GM12891 (cell line): ENCODE data around the gene RER1.

Source experiments
- DNase-seq: peaks from one replicate; pipeline ENCODE4 v3.0.0; 2011; ENCODE audit warnings: low spot score; ENCODE audit not compliant: insufficient read length
- FAIRE-seq: peaks from 2 replicates; lab custom pipeline; 2011; peaks lifted over from hg19 to GRCh38; lab: Jason Lieb, UNC
- PAX5 ChIP-seq: IDR thresholded peaks from 2 replicates; pipeline ENCODE4 v1.6.1; 2011; ENCODE audit warnings: low read length, moderate library complexity, mild to moderate bottlenecking; ENCODE audit not compliant: insufficient read depth, severe bottlenecking
- POLR2A ChIP-seq: IDR thresholded peaks from 2 replicates; pipeline ENCODE4 v1.6.1; 2011; ENCODE audit warnings: low read depth, low read length, control low read depth
- POLR2AphosphoS5 ChIP-seq: IDR thresholded peaks from 2 replicates; pipeline ENCODE4 v1.6.1; 2011; ENCODE audit warnings: low read depth, low read length, control low read depth
- POU2F2 ChIP-seq: IDR thresholded peaks from 2 replicates; pipeline ENCODE4 v1.6.1; 2011; ENCODE audit warnings: low read depth, mild to moderate bottlenecking, control low read depth, low read length, moderate library complexity
- SPI1 ChIP-seq: IDR thresholded peaks from 2 replicates; pipeline ENCODE4 v1.6.1; 2011; ENCODE audit warnings: low read depth, low read length, control low read depth
- TAF1 ChIP-seq: IDR thresholded peaks from 2 replicates; pipeline ENCODE4 v1.6.1; 2011; ENCODE audit warnings: low read depth, low read length, control low read depth

RER1 gene

GRCh38 chr1:2358651-2359640, 32.7 kb upstream of the RER1 start:
- no peak for DNase-seq
- FAIRE-seq, result no peak
- TF ChIP-seq POLR2AphosphoS5 (no peak), POU2F2 (no peak), SPI1 (no peak), TAF1 (no peak), POLR2A (no peak), PAX5 (no peak)

- TF ChIP-seq PAX5 (no peak), POLR2AphosphoS5 (no peak), TAF1 (no peak), SPI1 (no peak), POLR2A (no peak), POU2F2 (no peak)
- DNase-seq (no peak), FAIRE-seq (no peak)
Measured at GRCh38 chr1:2360588-2361364, 30.9 kb upstream of the RER1 start.

- no peak for FAIRE-seq
- TF ChIP-seq POU2F2 (no peak), POLR2AphosphoS5 (no peak), TAF1 (no peak), POLR2A (no peak), PAX5 (no peak), SPI1 (no peak)
- no peak for DNase-seq
Measured at GRCh38 chr1:2363847-2364513, 27.7 kb upstream of the RER1 start.

- FAIRE-seq, result no peak
- no peak for DNase-seq
- TF ChIP-seq SPI1, result no peak
- TF ChIP-seq POU2F2, result no peak
- no peak for TF ChIP-seq POLR2AphosphoS5
- TF ChIP-seq PAX5, result no peak
- TF ChIP-seq POLR2A, result no peak
- TF ChIP-seq TAF1, result no peak
Measured at GRCh38 chr1:2368053-2368744, 23.4 kb upstream of the RER1 start.

- no peak for TF ChIP-seq POLR2A
- TF ChIP-seq POU2F2, result no peak
- no peak for TF ChIP-seq TAF1
- TF ChIP-seq POLR2AphosphoS5, result no peak
- TF ChIP-seq PAX5, result no peak
- TF ChIP-seq SPI1, result no peak
- DNase-seq (no peak), FAIRE-seq (no peak)
Measured at GRCh38 chr1:2372551-2373490, 18.8 kb upstream of the RER1 start.

- FAIRE-seq, result no peak
- TF ChIP-seq PAX5 (no peak), POLR2A (no peak), POLR2AphosphoS5 (no peak), SPI1 (no peak), TAF1 (no peak), POU2F2 (no peak)
- DNase-seq, result no peak
Measured at GRCh38 chr1:2373551-2374251, 17.9 kb upstream of the RER1 start.
